Activated CD4-positive, CD25-positive, alpha-beta regulatory T cell treated with anti-CD3 and anti-CD28 coated beads, Interleukin-2, amount 50 U/mL, for 72 hours (primary cell): ENCODE data around the gene SLX9.

Experiments
- DNase-seq: peaks from one replicate; pipeline ENCODE4 v3.0.0; 2021

Gene SLX9

GRCh38 chr21:44949161-44949778, 9.4 kb downstream of the SLX9 start:
- DNase-seq, result no peak

GRCh38 chr21:44949779-44950198, 10.0 kb downstream of the SLX9 start:
- peak; percentile 87 for DNase-seq

GRCh38 chr21:44950351-44950750, 10.5 kb downstream of the SLX9 start:
- DNase-seq, result no peak

- DNase-seq, result no peak
These were observed 11.5 kb downstream of the SLX9 start for GRCh38 chr21:44951186-44951915.

GRCh38 chr21:44952116-44952928, 12.5 kb downstream of the SLX9 start:
- DNase-seq, result no peak

GRCh38 chr21:44952929-44953627, 13.2 kb downstream of the SLX9 start:
- DNase-seq, result no peak

- no peak for DNase-seq
These were observed 13.8 kb downstream of the SLX9 start for GRCh38 chr21:44953628-44954021.

GRCh38 chr21:44954281-44954771, 14.5 kb downstream of the SLX9 start:
- DNase-seq, result no peak

GRCh38 chr21:44955141-44955797, 15.4 kb downstream of the SLX9 start:
- DNase-seq, result no peak

GRCh38 chr21:44955798-44956175, 16.0 kb downstream of the SLX9 start:
- DNase-seq, result no peak

- no peak for DNase-seq
These were observed 16.7 kb downstream of the SLX9 start for GRCh38 chr21:44956356-44957046.

GRCh38 chr21:44957047-44957831, 17.4 kb downstream of the SLX9 start:
- no peak for DNase-seq

GRCh38 chr21:44957901-44958451, 18.1 kb downstream of the SLX9 start:
- no peak for DNase-seq

- no peak for DNase-seq
These were observed 18.8 kb downstream of the SLX9 start for GRCh38 chr21:44958471-44959191.

- DNase-seq, result no peak
These were observed 19.7 kb downstream of the SLX9 start for GRCh38 chr21:44959376-44960091.

- no peak for DNase-seq
These were observed 20.6 kb downstream of the SLX9 start for GRCh38 chr21:44960141-44961092.

GRCh38 chr21:44962403-44962966, 22.7 kb downstream of the SLX9 start:
- no peak for DNase-seq

GRCh38 chr21:44964381-44964780, 24.6 kb downstream of the SLX9 start:
- no peak for DNase-seq
